Sigmoid colon (tissue), 7 donors: ENCODE data around the gene SLC36A4. TPM values are rescaled to one million over a fixed set of nuclear protein-coding genes. Genes with fewer than 3 reads are reported as not detected.

Source experiments
- DNase-seq: peaks from one replicate; pipeline ENCODE4 v3.0.0-alpha.2; 2019
- H3K27ac ChIP-seq, 4 donors: fragments of 200-600 bp; sonication (generic); one replicate each; pipeline ENCODE4 v1.5.1; 2016 to 2019; ENCODE audit warnings: mild to moderate bottlenecking in 1 of 4
- H3K27me3 ChIP-seq, 3 donors: fragments of 200-600 bp; sonication (generic); one replicate each; pipeline ENCODE4 v1.5.1; 2019; ENCODE audit warnings: mild to moderate bottlenecking in 1 of 3
- H3K36me3 ChIP-seq, 4 donors: fragments of 200-600 bp; sonication (generic); one replicate each; pipeline ENCODE4 v1.5.1; 2016 to 2019
- H3K4me1 ChIP-seq, 4 donors: fragments of 200-600 bp; sonication (generic); one replicate each; pipeline ENCODE4 v1.5.1; 2017 to 2019
- H3K4me3 ChIP-seq, 4 donors: fragments of 200-600 bp; sonication (generic); one replicate each; pipeline ENCODE4 v1.5.1; 2017 to 2019; ENCODE audit warnings: mild to moderate bottlenecking in 2 of 4, moderate library complexity in 1 of 4
- H3K9me3 ChIP-seq, 4 donors: fragments of 200-600 bp in 3 of 4; sonication (generic) in 3 of 4; one replicate each; pipeline versions ENCODE4 v1.5.1 to v1.6.1; 2013 to 2019
- EP300 ChIP-seq, 4 donors: sonication (generic); formaldehyde crosslinking; IDR thresholded peaks; one replicate each; pipeline ENCODE4 v1.6.1; 2017; ENCODE audit warnings: antibody characterized with exemption in 4 of 4
- POLR2A ChIP-seq, 2 donors: fragments of 450-650 bp; IDR thresholded peaks; one replicate each; pipeline ENCODE4 v1.6.1; 2016; ENCODE audit warnings: antibody characterized with exemption in 2 of 2, mild to moderate bottlenecking in 2 of 2, moderate library complexity in 2 of 2
- POLR2AphosphoS5 ChIP-seq, 4 donors: sonication (generic); formaldehyde crosslinking; IDR thresholded peaks; one replicate each; pipeline ENCODE4 v1.6.1; 2017; ENCODE audit warnings: antibody characterized with exemption in 4 of 4
- WGBS, 2 donors: extraction: QIAGEN DNeasy Blood & Tissue Kit; methylation state at CpG; one replicate each; pipeline ENCODE4 v1.1.7; 2013; 5-methylcytosine and 5-hydroxymethylcytosine counted together
- intact Hi-C: fragments of 100-400 bp; cut with DNase I; formaldehyde crosslinking; loops from one replicate; pipeline ENCODE4 v1.15.1; 2023
- polyA plus RNA-seq, 3 donors: library from polyadenylated mRNA; stranded (reverse); fragments of 200-250 nt; gene quantifications; one replicate each; pipeline ENCODE4 v1.2.3, GENCODE V29; 2013
- total RNA-seq, 4 donors: library from RNA; depleted of rRNA; stranded (reverse); fragments of >200 nt; gene quantifications; one replicate each; pipeline ENCODE4 v1.1.0, GENCODE V29; 2016
- TF ChIP-seq, protein P1 (sequence below), 4 experiments: fragments of 450-650 bp in 3 of 4; fragments of 200-600 bp in 1 of 4; IDR thresholded peaks; one replicate each; pipeline ENCODE4 v1.5.1; 2016 to 2019; ENCODE audit warnings: antibody characterized with exemption in 4 of 4, mild to moderate bottlenecking in 3 of 4, moderate library complexity in 2 of 4
- donor health status: healthy with polysubstance abuse.
- donor health status: Bipolar disorder and iron deficiency.
- donor health status: healthy.

Gene SLC36A4
- total and polyA plus RNA-seq, 7 donors = 4.2 to 17.7 (median 14.6) TPM

DNA sequence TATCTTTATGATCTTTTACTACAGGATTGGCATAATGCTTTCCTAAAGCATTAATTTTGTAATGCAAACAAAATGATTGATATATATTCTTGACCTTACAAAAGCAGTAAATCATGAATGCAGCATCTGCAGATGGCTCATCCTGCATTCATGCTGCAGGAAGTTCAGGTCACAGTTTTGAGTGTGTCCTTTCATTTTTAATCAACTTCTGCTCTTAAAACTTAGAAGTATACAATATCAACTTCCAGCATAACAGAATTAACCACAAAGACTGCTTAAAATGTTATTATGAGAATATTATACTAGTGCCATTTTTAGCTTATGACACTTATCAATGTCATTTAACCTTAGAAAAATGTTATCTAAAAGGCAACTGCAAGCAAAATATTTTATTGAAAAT, 54.0 kb downstream of the SLC36A4 start:
- Histone ChIP-seq H3K27me3 (no peaks in the 10 kb centered on the region), H3K27ac (no peak overlapping the region), H3K4me3 (no peak overlapping the region), H3K36me3 (peaks cover 0 to 5% (median 0%) of the 10 kb centered on the region in 4 donors), H3K9me3 (no peaks in the 10 kb centered on the region), H3K4me1 (no peaks in the 10 kb centered on the region)
- TF ChIP-seq POLR2A (IDR thresholded peaks at IDR 0.05) = no peak
- TF ChIP-seq, protein P1, sequence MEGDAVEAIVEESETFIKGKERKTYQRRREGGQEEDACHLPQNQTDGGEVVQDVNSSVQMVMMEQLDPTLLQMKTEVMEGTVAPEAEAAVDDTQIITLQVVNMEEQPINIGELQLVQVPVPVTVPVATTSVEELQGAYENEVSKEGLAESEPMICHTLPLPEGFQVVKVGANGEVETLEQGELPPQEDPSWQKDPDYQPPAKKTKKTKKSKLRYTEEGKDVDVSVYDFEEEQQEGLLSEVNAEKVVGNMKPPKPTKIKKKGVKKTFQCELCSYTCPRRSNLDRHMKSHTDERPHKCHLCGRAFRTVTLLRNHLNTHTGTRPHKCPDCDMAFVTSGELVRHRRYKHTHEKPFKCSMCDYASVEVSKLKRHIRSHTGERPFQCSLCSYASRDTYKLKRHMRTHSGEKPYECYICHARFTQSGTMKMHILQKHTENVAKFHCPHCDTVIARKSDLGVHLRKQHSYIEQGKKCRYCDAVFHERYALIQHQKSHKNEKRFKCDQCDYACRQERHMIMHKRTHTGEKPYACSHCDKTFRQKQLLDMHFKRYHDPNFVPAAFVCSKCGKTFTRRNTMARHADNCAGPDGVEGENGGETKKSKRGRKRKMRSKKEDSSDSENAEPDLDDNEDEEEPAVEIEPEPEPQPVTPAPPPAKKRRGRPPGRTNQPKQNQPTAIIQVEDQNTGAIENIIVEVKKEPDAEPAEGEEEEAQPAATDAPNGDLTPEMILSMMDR (IDR thresholded peaks at IDR 0.05) = no peak
- no peak for TF ChIP-seq POLR2AphosphoS5 (IDR thresholded peaks at IDR 0.05)
- TF ChIP-seq EP300 (IDR thresholded peaks at IDR 0.05) = no peak
- intact Hi-C loops = no loop called here
- no peak for DNase-seq

DNA sequence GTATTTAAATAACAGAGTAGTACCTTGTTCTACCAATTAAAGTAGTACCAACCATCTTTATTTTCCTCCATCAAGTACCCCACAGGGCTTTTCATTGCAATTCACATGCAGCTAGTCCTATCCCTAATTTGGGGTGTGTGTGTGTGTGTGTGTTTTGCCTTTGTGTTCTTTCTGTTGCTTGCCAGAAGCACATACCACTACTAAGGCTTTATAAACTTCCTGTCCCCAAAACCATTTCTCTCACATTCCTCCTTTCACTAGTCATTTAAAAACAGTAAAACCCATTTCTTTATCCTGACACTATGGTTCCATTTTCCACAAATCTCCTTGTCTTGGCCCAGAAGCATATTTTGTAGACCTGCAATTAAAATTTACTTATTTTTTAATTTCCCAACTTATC, 54.6 kb downstream of the SLC36A4 start:
- no peak for DNase-seq
- peaks cover 0 to under 1% (median 0%) of the 10 kb centered on the region in 4 donors for H3K36me3 ChIP-seq
- TF ChIP-seq POLR2AphosphoS5 (IDR thresholded peaks at IDR 0.05) (no peak), POLR2A (IDR thresholded peaks at IDR 0.05) (no peak), EP300 (IDR thresholded peaks at IDR 0.05) (no peak)
- TF ChIP-seq, protein P1 (IDR thresholded peaks at IDR 0.05) = no peak

DNA sequence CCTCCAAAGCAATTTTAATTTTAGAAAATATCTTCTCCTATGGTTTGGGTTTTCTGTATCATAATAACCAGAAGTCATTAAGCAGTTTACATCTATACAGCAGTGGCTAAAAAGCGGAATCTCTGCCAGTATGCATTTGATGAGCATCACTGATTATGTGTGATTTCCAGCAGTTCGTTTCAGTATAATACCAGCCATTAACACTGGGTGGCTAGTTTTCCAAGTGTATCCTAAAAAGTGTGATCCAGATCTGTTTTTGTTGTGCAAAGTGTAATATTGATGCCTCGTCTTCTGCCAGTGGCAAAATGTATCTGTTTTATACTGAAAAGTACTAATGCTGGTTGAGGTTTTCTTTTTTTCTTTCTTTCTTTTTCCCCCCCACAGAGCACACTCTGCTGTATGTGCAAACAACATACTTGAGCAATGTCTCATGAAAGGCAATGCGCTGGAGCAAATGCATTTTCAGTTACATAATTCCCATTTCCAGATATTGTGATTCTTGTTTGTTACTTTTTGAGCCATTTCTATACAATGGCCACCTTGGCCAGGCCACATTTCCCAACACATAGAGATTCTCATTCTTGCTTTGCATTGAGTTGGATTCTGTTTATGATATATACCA, 64.2 kb downstream of the SLC36A4 start:
- no peak overlapping the region for H3K4me3 ChIP-seq
- no peaks in the 10 kb centered on the region for H3K36me3 ChIP-seq
- H3K9me3 ChIP-seq = no peaks in the 10 kb centered on the region
- intact Hi-C loops = no loop called here
- H3K4me1 ChIP-seq = no peaks in the 10 kb centered on the region
- no peaks in the 10 kb centered on the region for H3K27me3 ChIP-seq
- no peak overlapping the region for H3K27ac ChIP-seq
- WGBS, 2 donors = 83 to 89% methylated on average over 4 of the region's 4 CpGs
- no peak for DNase-seq
- no peak for TF ChIP-seq POLR2AphosphoS5 (IDR thresholded peaks at IDR 0.05)
- TF ChIP-seq, protein P1 (IDR thresholded peaks at IDR 0.05) = no peak

More for the DNA sequence above, 54.6 kb downstream of the SLC36A4 start:
- no peaks in the 10 kb centered on the region for H3K27me3 ChIP-seq
- intact Hi-C loops = no loop called here
- H3K9me3 ChIP-seq = no peaks in the 10 kb centered on the region
- no peak overlapping the region for H3K27ac ChIP-seq
- no peaks in the 10 kb centered on the region for H3K4me1 ChIP-seq
- no peak overlapping the region for H3K4me3 ChIP-seq

DNA sequence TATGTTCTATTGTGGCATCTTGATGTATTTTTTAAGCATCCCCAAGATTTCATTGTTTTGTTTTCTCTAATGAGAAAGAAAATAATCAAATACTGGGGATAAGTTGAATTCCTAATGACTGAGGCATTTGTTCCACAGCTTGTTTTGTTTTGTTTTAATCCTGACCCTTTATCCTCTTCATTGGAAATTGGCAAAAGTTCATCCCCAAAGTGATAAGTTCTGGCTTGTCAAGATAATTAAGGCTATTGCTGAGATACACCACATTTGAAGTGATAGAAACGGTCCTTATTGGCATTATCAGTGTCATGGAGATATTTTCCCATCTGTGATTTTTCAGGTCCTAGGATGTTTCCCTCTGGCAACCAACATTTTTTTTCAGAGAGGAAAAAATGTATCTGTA, 65.0 kb downstream of the SLC36A4 start:
- intact Hi-C loops = no loop called here
- 70 to 72% methylated on average over 1 of the region's 1 CpG for WGBS, 2 donors
- H3K4me3 ChIP-seq = no peak overlapping the region
- no peaks in the 10 kb centered on the region for H3K4me1 ChIP-seq
- TF ChIP-seq POLR2AphosphoS5 (IDR thresholded peaks at IDR 0.05) (no peak), EP300 (IDR thresholded peaks at IDR 0.05) (no peak), POLR2A (IDR thresholded peaks at IDR 0.05) (no peak)
- TF ChIP-seq, protein P1 (IDR thresholded peaks at IDR 0.05) = no peak
- no peaks in the 10 kb centered on the region for H3K9me3 ChIP-seq
- H3K27me3 ChIP-seq = peaks cover 0 to 7% (median 0%) of the 10 kb centered on the region in 3 donors
- no peaks in the 10 kb centered on the region for H3K36me3 ChIP-seq
- DNase-seq = no peak
- no peak overlapping the region for H3K27ac ChIP-seq

DNA sequence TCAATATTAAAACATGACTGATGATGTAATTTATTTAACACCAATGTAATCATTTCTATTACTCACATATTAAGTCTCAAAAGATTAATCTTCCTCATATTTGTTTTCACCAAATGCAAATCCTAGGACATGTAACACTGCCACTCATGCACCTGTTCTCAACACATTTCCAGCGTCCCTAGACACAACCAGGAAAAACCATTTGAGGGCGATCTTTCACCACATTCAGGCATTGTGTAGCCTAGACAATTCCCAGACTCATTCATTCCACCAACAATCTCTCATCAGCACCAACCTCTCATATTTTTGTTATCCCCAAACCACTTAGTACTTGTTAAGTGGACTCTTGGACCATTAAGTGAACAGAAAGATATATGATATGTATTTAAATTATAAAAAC, 66.1 kb downstream of the SLC36A4 start:
- H3K9me3 ChIP-seq = no peaks in the 10 kb centered on the region
- TF ChIP-seq, protein P1 (IDR thresholded peaks at IDR 0.05) = no peak
- TF ChIP-seq POLR2A (IDR thresholded peaks at IDR 0.05) (no peak), EP300 (IDR thresholded peaks at IDR 0.05) (no peak)
- no peak overlapping the region for H3K27ac ChIP-seq
- intact Hi-C loops = no loop called here
- H3K4me1 ChIP-seq = no peaks in the 10 kb centered on the region
- no peak for DNase-seq
- no peak overlapping the region for H3K4me3 ChIP-seq
- H3K36me3 ChIP-seq = no peaks in the 10 kb centered on the region
- WGBS, 2 donors = 37 to 49% methylated on average over 2 of the region's 2 CpGs
- H3K27me3 ChIP-seq = peaks cover 0 to 18% (median 0%) of the 10 kb centered on the region in 3 donors
